ENCODE measurements around the gene NFATC1.

DNA sequence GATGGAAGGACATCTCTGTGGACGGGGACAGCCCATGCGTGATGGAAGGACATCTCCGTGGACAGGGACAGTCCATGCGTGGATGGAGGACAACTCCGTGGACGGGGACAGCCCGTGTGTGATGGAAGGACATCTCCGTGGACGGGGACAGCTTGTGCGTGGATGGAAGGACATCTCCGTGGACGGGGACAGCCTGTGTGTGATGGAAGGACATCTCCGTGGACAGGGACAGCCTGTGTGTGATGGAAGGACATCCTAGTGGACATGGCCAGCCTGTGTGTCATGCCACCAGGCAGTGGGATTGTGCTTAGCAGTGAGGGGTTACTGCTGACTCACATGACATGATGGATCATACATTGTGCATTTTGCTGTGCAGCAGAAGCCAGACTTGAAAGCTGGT, 30.0 kb upstream of the NFATC1 start:
- TF ChIP-seq POLR2A (IDR thresholded peaks at IDR 0.05), result no peak
- TF ChIP-seq, protein P1, sequence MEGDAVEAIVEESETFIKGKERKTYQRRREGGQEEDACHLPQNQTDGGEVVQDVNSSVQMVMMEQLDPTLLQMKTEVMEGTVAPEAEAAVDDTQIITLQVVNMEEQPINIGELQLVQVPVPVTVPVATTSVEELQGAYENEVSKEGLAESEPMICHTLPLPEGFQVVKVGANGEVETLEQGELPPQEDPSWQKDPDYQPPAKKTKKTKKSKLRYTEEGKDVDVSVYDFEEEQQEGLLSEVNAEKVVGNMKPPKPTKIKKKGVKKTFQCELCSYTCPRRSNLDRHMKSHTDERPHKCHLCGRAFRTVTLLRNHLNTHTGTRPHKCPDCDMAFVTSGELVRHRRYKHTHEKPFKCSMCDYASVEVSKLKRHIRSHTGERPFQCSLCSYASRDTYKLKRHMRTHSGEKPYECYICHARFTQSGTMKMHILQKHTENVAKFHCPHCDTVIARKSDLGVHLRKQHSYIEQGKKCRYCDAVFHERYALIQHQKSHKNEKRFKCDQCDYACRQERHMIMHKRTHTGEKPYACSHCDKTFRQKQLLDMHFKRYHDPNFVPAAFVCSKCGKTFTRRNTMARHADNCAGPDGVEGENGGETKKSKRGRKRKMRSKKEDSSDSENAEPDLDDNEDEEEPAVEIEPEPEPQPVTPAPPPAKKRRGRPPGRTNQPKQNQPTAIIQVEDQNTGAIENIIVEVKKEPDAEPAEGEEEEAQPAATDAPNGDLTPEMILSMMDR (IDR thresholded peaks at IDR 0.05), result no peak

All from transverse colon (tissue), 3 donors.